WTC11 (cell line): Measurements from ENCODE around the gene GALNTL6.

Experiments used
- GRHL2 ChIP-seq: fragments of 250-450 bp; sonication (Bioruptor Pico); IDR thresholded peaks from 2 replicates; pipeline ENCODE4 v1.8.0; 2022; ENCODE audit warnings: mild to moderate bottlenecking, moderate library complexity; ENCODE audit not compliant: insufficient replicate concordance, severe bottlenecking
- NFYB ChIP-seq: sonication (generic); formaldehyde crosslinking; conservative IDR thresholded peaks from 2 replicates; pipeline ENCODE4 v1.8.0; 2022; ENCODE audit warnings: low read depth, missing genetic modification reagents

DNA sequence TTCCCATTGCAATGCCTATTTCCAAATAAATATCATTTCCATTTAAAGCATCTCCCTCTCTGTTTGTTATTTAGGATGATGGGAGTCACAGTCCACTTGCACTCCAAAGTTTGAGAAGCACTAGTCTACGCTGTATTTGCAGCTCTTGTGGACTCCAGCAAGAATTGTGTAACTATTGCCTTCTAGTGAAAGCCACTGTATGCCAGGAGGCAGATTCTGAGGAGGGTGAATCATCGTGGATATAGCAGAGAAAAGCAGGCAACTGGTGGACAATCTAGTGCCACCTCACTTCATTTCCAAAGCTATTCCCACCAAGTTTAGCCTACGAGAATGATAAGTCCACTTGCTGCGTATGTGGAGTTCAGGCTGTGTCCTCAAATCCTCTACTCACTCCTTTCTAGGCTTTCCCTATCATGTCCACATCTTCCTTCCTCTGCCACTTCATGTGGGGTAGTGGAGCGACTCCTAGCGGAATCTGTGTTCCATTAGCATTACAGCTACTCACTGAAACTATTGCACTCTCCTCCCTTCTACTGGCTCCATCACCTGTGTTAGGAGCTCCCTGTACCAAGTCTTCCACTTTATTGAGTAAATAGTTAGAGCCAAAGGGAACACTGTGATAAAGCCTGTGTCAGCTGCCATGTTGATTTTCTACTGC lies 853.6 kb downstream of the GALNTL6 start:
- TF ChIP-seq GRHL2 (CRISPR knock-in tag) (no peak), NFYB (CRISPR knock-in tag) (no peak)
